Measurements from ENCODE around the gene ASTN2. TPM values are rescaled to one million over a fixed set of nuclear protein-coding genes. Genes with fewer than 3 reads are reported as not detected.

ASTN2 gene
- total RNA-seq, 2 experiments from 2014 or later = 1.7 to 4.2 TPM

- DNase-seq (ENCODE audit: low spot score) = no peak
- Histone ChIP-seq H3K4me2 (ENCODE audit: low read length) (no peak overlapping the region), H4K20me1 (ENCODE audit: insufficient read depth, low read length) (no peaks in the 10 kb centered on the region), H3K9me3 (ENCODE audit: low read length) (no peaks in the 10 kb centered on the region), H2AFZ (ENCODE audit: low read length) (no peak overlapping the region), H3K27ac (ENCODE audit: low read depth, low read length, poor library complexity, severe bottlenecking) (no peak overlapping the region), H3K4me3 (ENCODE audit: low read depth, low read length, poor library complexity, severe bottlenecking) (no peak overlapping the region), H3K4me1 (ENCODE audit: insufficient read depth, low read length, poor library complexity, severe bottlenecking) (no peaks in the 10 kb centered on the region), H3K9me2 (ENCODE audit: insufficient read depth, low read length) (no peaks in the 10 kb centered on the region), H3K79me2 (ENCODE audit: insufficient read depth, low read depth, low read length) (no peaks in the 10 kb centered on the region), H3K36me3 (ENCODE audit: insufficient read depth, low read length) (no peaks in the 10 kb centered on the region)
- ChIA-PET CTCF (ENCODE audit: unreplicated experiment) (no interaction called here), POLR2A (no interaction called here)
- intact Hi-C loops (cut with micrococcal nuclease; ENCODE audit: unreplicated experiment) = no loop called here
- no peak for TF ChIP-seq EZH2phosphoT487 (IDR thresholded peaks at IDR 0.05; ENCODE audit: borderline replicate concordance, low read depth, low read length)
- TF ChIP-seq CTCF (conservative IDR thresholded peaks at IDR 0.05; ENCODE audit: low read length) = no peak
- BruUV-seq (replicated peaks) = no TSS peak
Observed at GRCh38 chr9:116477584-116478141, 937.2 kb downstream of the ASTN2 start.

GRCh38 chr9:116476935-116477381, 937.9 kb downstream of the ASTN2 start:
- H4K20me1 ChIP-seq (ENCODE audit: insufficient read depth, low read length) = no peaks in the 10 kb centered on the region
- H3K36me3 ChIP-seq (ENCODE audit: insufficient read depth, low read length) = no peaks in the 10 kb centered on the region
- no peak overlapping the region for H3K27ac ChIP-seq (ENCODE audit: low read depth, low read length, poor library complexity, severe bottlenecking)
- no peak for DNase-seq (ENCODE audit: low spot score)
- H2AFZ ChIP-seq (ENCODE audit: low read length) = no peak overlapping the region
- CTCF ChIA-PET (ENCODE audit: unreplicated experiment) = no interaction called here
- no TSS peak for BruUV-seq (replicated peaks)
- intact Hi-C loops (cut with micrococcal nuclease; ENCODE audit: unreplicated experiment) = no loop called here
- no peaks in the 10 kb centered on the region for H3K4me1 ChIP-seq (ENCODE audit: insufficient read depth, low read length, poor library complexity, severe bottlenecking)
- no peaks in the 10 kb centered on the region for H3K9me2 ChIP-seq (ENCODE audit: insufficient read depth, low read length)
- POLR2A ChIA-PET = no interaction called here
- no peaks in the 10 kb centered on the region for H3K9me3 ChIP-seq (ENCODE audit: low read length)
- H3K4me3 ChIP-seq (ENCODE audit: low read depth, low read length, poor library complexity, severe bottlenecking) = no peak overlapping the region
- no peak for TF ChIP-seq CTCF (conservative IDR thresholded peaks at IDR 0.05; ENCODE audit: low read length)
- TF ChIP-seq EZH2phosphoT487 (IDR thresholded peaks at IDR 0.05; ENCODE audit: borderline replicate concordance, low read depth, low read length) = no peak
- no peak overlapping the region for H3K4me2 ChIP-seq (ENCODE audit: low read length)
- H3K79me2 ChIP-seq (ENCODE audit: insufficient read depth, low read depth, low read length) = no peaks in the 10 kb centered on the region

GRCh38 chr9:116476002-116476401, 938.9 kb downstream of the ASTN2 start:
- Histone ChIP-seq H3K4me3 (ENCODE audit: low read depth, low read length, poor library complexity, severe bottlenecking) (no peak overlapping the region), H3K79me2 (ENCODE audit: insufficient read depth, low read depth, low read length) (no peaks in the 10 kb centered on the region), H3K4me2 (ENCODE audit: low read length) (no peak overlapping the region), H3K9me3 (ENCODE audit: low read length) (no peaks in the 10 kb centered on the region), H4K20me1 (ENCODE audit: insufficient read depth, low read length) (no peaks in the 10 kb centered on the region), H2AFZ (ENCODE audit: low read length) (no peak overlapping the region), H3K36me3 (ENCODE audit: insufficient read depth, low read length) (no peaks in the 10 kb centered on the region), H3K27ac (ENCODE audit: low read depth, low read length, poor library complexity, severe bottlenecking) (no peak overlapping the region), H3K9me2 (ENCODE audit: insufficient read depth, low read length) (no peaks in the 10 kb centered on the region), H3K4me1 (ENCODE audit: insufficient read depth, low read length, poor library complexity, severe bottlenecking) (no peaks in the 10 kb centered on the region)
- no peak for DNase-seq (ENCODE audit: low spot score)
- POLR2A ChIA-PET = no interaction called here
- CTCF ChIA-PET (ENCODE audit: unreplicated experiment) = no interaction called here
- intact Hi-C loops (cut with micrococcal nuclease; ENCODE audit: unreplicated experiment) = no loop called here
- BruUV-seq (replicated peaks) = no TSS peak
- TF ChIP-seq CTCF (conservative IDR thresholded peaks at IDR 0.05; ENCODE audit: low read length) (no peak), EZH2phosphoT487 (IDR thresholded peaks at IDR 0.05; ENCODE audit: borderline replicate concordance, low read depth, low read length) (no peak)
